ENCODE measurements around the gene CENPL. TPM values are rescaled to one million over a fixed set of nuclear protein-coding genes. Genes with fewer than 3 reads are reported as not detected.
"Not testable (repeated sequence)": the region's sequence is repeated elsewhere in the genome, so short reads cannot be mapped to it uniquely, and the experiment has no call there.

The CENPL gene
- total RNA-seq, 1 donor from 2014 or later: 3.9 TPM

GRCh38 chr1:173771560-173771959 is 53.1 kb downstream of the CENPL start:
- intact Hi-C loops (cut with DNase I): no loop called here
- no peak for DNase-seq (ENCODE audit: low spot score)

- DNase-seq (ENCODE audit: low spot score); intact Hi-C loops (cut with DNase I): not testable (repeated sequence)
Observed at GRCh38 chr1:173770330-173770729, 54.4 kb downstream of the CENPL start.

DNA sequence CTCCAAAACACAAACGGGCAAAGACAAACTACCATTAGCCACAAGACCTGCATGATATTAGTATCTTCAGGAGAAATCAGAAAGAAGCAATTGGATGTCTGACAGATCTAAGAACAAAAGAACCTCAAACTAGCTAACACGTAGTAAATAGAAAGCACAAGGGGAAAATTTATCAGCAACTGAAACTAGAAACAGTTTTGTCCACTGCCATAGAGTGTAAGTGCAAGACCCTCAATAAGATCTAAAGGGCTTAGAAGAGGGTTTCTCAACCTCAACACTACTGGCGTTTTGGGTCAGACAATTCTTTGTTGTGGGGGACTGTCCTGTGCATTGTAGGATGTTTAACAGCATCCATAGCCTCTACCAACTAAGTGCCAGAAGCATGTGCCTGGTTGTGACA is 55.9 kb downstream of the CENPL start:
- DNase-seq (ENCODE audit: low spot score): no peak
- intact Hi-C loops (cut with DNase I): no loop called here

GRCh38 chr1:173768206-173768605 is 56.5 kb downstream of the CENPL start:
- intact Hi-C loops (cut with DNase I): no loop called here
- no peak for DNase-seq (ENCODE audit: low spot score)

GRCh38 chr1:173764331-173764730 is 60.4 kb downstream of the CENPL start:
- intact Hi-C loops (cut with DNase I); DNase-seq (ENCODE audit: low spot score): not testable (repeated sequence)

GRCh38 chr1:173758980-173759379 is 65.7 kb downstream of the CENPL start:
- DNase-seq (ENCODE audit: low spot score): no peak
- intact Hi-C loops (cut with DNase I): no loop called here

DNA sequence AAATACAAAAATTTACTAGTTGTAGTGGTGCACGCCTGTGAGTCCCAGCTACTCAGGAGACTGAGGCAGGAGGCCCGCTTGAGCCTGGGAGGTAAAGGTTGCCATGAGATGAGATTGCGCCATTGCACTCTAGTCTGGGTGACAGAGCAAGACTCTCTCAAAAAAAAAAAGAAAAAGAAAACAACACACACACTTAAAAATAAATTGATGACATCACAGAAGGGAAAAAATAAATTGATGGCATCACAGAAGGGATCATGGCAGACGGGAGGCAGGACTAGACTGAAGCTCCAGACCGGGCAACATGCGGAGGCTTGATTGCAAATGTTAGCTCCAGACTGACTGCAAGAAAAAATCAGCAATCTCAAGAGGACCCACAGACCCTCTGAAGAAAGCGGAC is 66.6 kb downstream of the CENPL start:
- DNase-seq (ENCODE audit: low spot score): no peak
- intact Hi-C loops (cut with DNase I): no loop called here

DNA sequence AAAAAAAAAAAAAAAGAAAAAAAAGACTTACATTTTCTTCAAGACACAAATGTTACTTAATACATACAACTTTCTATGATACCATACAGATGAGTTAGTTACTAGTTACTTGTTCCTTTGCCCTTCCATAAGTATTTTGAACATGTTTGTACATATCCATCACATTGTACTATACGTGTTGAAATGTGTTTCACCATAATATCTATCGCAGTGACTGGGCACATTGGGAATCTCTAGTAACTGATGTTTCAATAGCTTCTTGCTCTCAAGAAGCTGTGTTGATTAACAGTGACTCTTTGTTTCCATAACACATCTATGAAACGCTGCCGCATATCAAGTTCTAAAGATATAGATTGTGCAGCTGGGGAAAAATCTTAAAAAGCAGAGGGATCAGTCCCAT is 67.0 kb downstream of the CENPL start:
- no peak for DNase-seq (ENCODE audit: low spot score)
- intact Hi-C loops (cut with DNase I): no loop called here

GRCh38 chr1:173753830-173754229 is 70.9 kb downstream of the CENPL start:
- intact Hi-C loops (cut with DNase I): no loop called here
- no peak for DNase-seq (ENCODE audit: low spot score)

Other genes starting within 250 kb of the CENPL start
- 0.13 TPM for gene SLC9C2, start 221.8 kb downstream of the CENPL start, total RNA-seq
- gene TEX50, start 189.5 kb downstream of the CENPL start, total RNA-seq: not detected
- gene ANKRD45, start 155.0 kb downstream of the CENPL start, total RNA-seq: 0.32 TPM
- gene KLHL20, start 109.9 kb downstream of the CENPL start, total RNA-seq: 17.1 TPM
- gene DARS2, start 210 bp downstream of the CENPL start, total RNA-seq: 12.5 TPM
- gene GAS5, start 43.1 kb upstream of the CENPL start, total RNA-seq: 58.0 TPM
- gene ZBTB37, start 43.5 kb upstream of the CENPL start, total RNA-seq: 14.3 TPM
- gene SERPINC1, start 92.4 kb upstream of the CENPL start, total RNA-seq: 0.40 TPM
- 24.7 TPM for gene RC3H1, start 197.5 kb upstream of the CENPL start, total RNA-seq